GM12891 (cell line): ENCODE results near the gene KCNG2.

ENCODE experiments used
- DNase-seq: peaks from one replicate; pipeline ENCODE4 v3.0.0; 2011; ENCODE audit warnings: low spot score; ENCODE audit not compliant: insufficient read length
- FAIRE-seq: peaks from 2 replicates; lab custom pipeline; 2011; peaks lifted over from hg19 to GRCh38; lab: Jason Lieb, UNC
- PAX5 ChIP-seq: IDR thresholded peaks from 2 replicates; pipeline ENCODE4 v1.6.1; 2011; ENCODE audit warnings: low read length, moderate library complexity, mild to moderate bottlenecking; ENCODE audit not compliant: insufficient read depth, severe bottlenecking
- POLR2A ChIP-seq: IDR thresholded peaks from 2 replicates; pipeline ENCODE4 v1.6.1; 2011; ENCODE audit warnings: low read depth, low read length, control low read depth
- POLR2AphosphoS5 ChIP-seq: IDR thresholded peaks from 2 replicates; pipeline ENCODE4 v1.6.1; 2011; ENCODE audit warnings: low read depth, low read length, control low read depth
- POU2F2 ChIP-seq: IDR thresholded peaks from 2 replicates; pipeline ENCODE4 v1.6.1; 2011; ENCODE audit warnings: low read depth, mild to moderate bottlenecking, control low read depth, low read length, moderate library complexity
- SPI1 ChIP-seq: IDR thresholded peaks from 2 replicates; pipeline ENCODE4 v1.6.1; 2011; ENCODE audit warnings: low read depth, low read length, control low read depth
- TAF1 ChIP-seq: IDR thresholded peaks from 2 replicates; pipeline ENCODE4 v1.6.1; 2011; ENCODE audit warnings: low read depth, low read length, control low read depth

The KCNG2 gene

DNA sequence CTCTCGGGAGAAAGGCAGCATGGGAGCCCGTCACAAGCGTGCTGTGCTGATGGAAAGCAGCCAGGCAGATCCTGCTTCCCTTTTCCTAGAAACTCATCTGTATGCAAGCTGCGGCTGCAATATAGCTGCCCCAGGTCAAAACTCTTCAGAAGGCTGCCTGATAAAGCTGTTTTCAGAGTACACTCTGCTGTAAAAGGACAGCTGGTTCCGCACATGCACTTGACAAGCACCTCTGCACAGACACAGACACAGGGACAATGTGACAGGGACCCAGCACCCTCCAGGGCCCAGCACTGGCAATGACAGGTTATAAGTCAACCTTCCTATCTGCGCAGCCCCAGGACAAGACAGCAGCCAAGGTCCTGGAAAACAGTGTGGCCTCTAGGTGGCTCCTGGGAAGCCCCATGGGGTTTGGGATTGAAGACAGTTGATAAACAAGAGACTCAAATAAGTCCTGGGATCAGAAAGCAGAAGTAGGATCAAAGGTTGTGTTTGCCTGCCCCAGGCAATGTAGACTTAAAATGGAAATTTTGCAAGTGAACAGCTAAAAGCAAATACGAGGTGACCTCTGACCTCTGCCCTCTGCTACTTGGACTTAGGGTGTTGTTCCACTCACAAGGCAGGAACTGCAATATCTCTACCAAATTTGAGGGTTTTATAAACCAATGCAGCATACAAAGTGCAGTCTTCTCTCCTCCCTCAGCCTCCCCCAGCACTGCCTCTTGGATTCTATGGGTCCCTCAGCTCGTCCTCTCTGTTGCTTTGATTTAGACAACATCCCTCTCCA, 136.8 kb downstream of the KCNG2 start:
- TF ChIP-seq POLR2AphosphoS5 (no peak), PAX5 (no peak), SPI1 (no peak), POU2F2 (no peak), POLR2A (no peak), TAF1 (no peak)
- no peak for DNase-seq
- no peak for FAIRE-seq

GRCh38 chr18:79935098-79935480, 137.4 kb downstream of the KCNG2 start:
- TF ChIP-seq PAX5 (no peak), POU2F2 (no peak)
- DNase-seq (no peak), FAIRE-seq (no peak)

DNA sequence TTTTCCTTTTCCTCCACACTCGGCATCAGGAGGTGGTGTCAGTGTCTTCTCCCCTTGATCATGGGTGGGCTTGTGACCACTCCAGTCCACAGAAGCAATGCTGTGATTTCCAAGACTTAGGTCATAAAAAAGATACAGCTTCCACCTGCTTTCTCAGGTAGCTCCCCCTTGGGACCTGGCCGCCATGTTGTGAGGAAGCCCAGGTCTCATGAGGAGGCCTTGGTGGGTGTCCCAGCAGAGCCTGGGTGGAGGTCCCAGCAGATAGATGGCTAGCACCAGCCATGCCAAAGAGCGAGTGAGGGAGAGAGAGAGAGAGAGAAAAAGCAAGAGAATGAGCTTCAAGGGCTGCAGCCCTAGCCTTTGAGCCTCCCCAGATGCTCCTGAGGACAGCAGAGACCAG, 137.8 kb downstream of the KCNG2 start:
- DNase-seq (no peak), FAIRE-seq (no peak)
- TF ChIP-seq PAX5 = no peak
- TF ChIP-seq TAF1 = no peak
- TF ChIP-seq POU2F2 = no peak
- TF ChIP-seq POLR2AphosphoS5 = no peak
- no peak for TF ChIP-seq POLR2A
- no peak for TF ChIP-seq SPI1

GRCh38 chr18:79935925-79936324, 138.2 kb downstream of the KCNG2 start:
- DNase-seq (no peak), FAIRE-seq (no peak)
- TF ChIP-seq POLR2AphosphoS5 (no peak), POU2F2 (no peak), PAX5 (no peak), TAF1 (no peak), POLR2A (no peak), SPI1 (no peak)

GRCh38 chr18:79936641-79937040, 138.9 kb downstream of the KCNG2 start:
- no peak for TF ChIP-seq POU2F2
- no peak for TF ChIP-seq POLR2A
- TF ChIP-seq PAX5 = no peak
- TF ChIP-seq POLR2AphosphoS5 = no peak
- no peak for TF ChIP-seq TAF1
- TF ChIP-seq SPI1 = no peak
- no peak for FAIRE-seq
- no peak for DNase-seq

GRCh38 chr18:79937103-79937860, 139.5 kb downstream of the KCNG2 start:
- TF ChIP-seq PAX5 (no peak), POLR2A (no peak), SPI1 (no peak), TAF1 (no peak), POLR2AphosphoS5 (no peak), POU2F2 (no peak)
- FAIRE-seq (no peak), DNase-seq (no peak)

GRCh38 chr18:79938196-79938595, 140.5 kb downstream of the KCNG2 start:
- TF ChIP-seq POU2F2 (no peak), PAX5 (no peak), TAF1 (no peak), POLR2A (no peak)
- FAIRE-seq (no peak), DNase-seq (no peak)

- no peak for FAIRE-seq
Observed at GRCh38 chr18:79939096-79939495, 141.4 kb downstream of the KCNG2 start.

DNA sequence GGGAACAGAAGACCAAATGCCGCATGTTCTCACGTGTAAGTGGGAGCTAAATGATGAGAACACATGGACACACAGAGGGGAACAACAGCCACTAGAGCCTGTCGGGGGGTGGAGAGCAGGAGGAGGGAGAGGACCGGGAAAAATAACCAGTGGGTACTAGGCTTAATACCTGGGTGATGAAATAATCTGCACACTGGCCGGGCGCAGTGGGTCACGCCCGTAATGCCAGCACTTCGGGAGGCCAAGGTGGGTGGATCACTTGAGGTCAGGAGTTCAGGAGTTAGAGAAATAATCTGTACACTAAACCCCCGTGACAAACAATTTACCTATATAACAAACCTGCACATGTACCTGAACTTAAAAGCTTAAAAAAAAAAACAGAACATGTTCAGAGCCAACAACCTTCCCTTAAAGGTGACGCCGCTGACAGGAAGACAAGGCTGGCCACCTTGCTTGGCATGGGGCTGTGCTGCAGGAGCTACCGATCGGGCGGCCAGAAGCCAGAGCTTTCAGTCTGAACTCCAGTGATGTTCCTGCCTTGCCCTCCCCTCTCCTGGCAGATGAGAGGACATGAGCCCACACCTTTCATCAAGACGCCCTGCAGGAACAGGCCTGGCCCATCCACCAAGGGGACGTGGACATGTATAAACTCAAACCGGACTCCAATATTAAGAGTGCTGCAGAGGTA, 142.5 kb downstream of the KCNG2 start:
- TF ChIP-seq SPI1 (no peak), POLR2A (no peak), POLR2AphosphoS5 (no peak), PAX5 (no peak), POU2F2 (no peak), TAF1 (no peak)
- FAIRE-seq (no peak), DNase-seq (no peak)

More at GRCh38 chr18:79939096-79939495, 141.4 kb downstream of the KCNG2 start:
- no peak for DNase-seq
- TF ChIP-seq POU2F2 (no peak), SPI1 (no peak), POLR2A (no peak), POLR2AphosphoS5 (no peak), TAF1 (no peak), PAX5 (no peak)
